ENCODE measurements around the gene MRPL37. TPM values are rescaled to one million over a fixed set of nuclear protein-coding genes. Genes with fewer than 3 reads are reported as not detected.

The MRPL37 gene
- polyA plus RNA-seq, 2 of the 4 experiments (the other 2 are of a cell fraction): 16.2 to 68.9 TPM

GRCh38 chr1:54266908-54267307 is 66.9 kb downstream of the MRPL37 start:
- POLR2A ChIA-PET: no interaction called here
- H3K9me3 ChIP-seq: no peaks in the 10 kb centered on the region
- CTCF ChIA-PET: no interaction called here
- H3K27ac ChIP-seq: no peak overlapping the region
- WGBS (ENCODE audit: missing lambda C conversion rate): 49% methylated on average over 5 of the region's 5 CpGs
- FAIRE-seq (no peak), ATAC-seq (no peak), DNase-seq (ENCODE audit: low read depth in 1 of 2, low spot score in 1 of 2) (no peak)
- no peaks in the 10 kb centered on the region for H3K4me1 ChIP-seq
- no peak overlapping the region for H3K4me2 ChIP-seq
- TF ChIP-seq FOSB (CRISPR knock-in tag; IDR thresholded peaks at IDR 0.05) (no peak), RCOR1 (IDR thresholded peaks at IDR 0.05; ENCODE audit: low read depth, low read length) (no peak), ESRRA (IDR thresholded peaks at IDR 0.05; ENCODE audit: borderline replicate concordance, low read length) (no peak), FOXS1 (CRISPR knock-in tag; IDR thresholded peaks at IDR 0.05) (no peak)
- no peak overlapping the region for H3K4me3 ChIP-seq

Other genes with a start within 250 kb of the MRPL37 start
- gene LDLRAD1, start 182.0 kb upstream of the MRPL37 start, polyA plus RNA-seq (2011; rRNA removed): 0.06 and 0.12 TPM in 2 replicates
- gene LDLRAD1, start 182.0 kb upstream of the MRPL37 start, polyA plus RNA-seq (2017; fragmentation: RNase III; extraction: RNeasy Plus Mini Kit Qiagen cat#74134 plus additional on column Dnase treatment): not detected in 3 replicates
- gene TMEM59, start 147.0 kb upstream of the MRPL37 start, polyA plus RNA-seq (2011; rRNA removed): 225 and 259 TPM in 2 replicates
- 97.2 to 120 TPM (median 114 TPM) in 3 replicates for gene TMEM59, start 147.0 kb upstream of the MRPL37 start, polyA plus RNA-seq (2017; fragmentation: RNase III; extraction: RNeasy Plus Mini Kit Qiagen cat#74134 plus additional on column Dnase treatment)
- 3.4 and 3.5 TPM in 2 replicates for gene TCEANC2, start 146.6 kb upstream of the MRPL37 start, polyA plus RNA-seq (2011; rRNA removed)
- gene TCEANC2, start 146.6 kb upstream of the MRPL37 start, polyA plus RNA-seq (2017; fragmentation: RNase III; extraction: RNeasy Plus Mini Kit Qiagen cat#74134 plus additional on column Dnase treatment): 1.6 to 2.0 TPM (median 1.9 TPM) in 3 replicates
- not detected in 2 replicates for gene CDCP2, start 47.2 kb upstream of the MRPL37 start, polyA plus RNA-seq (2011; rRNA removed)
- not detected in 3 replicates for gene CDCP2, start 47.2 kb upstream of the MRPL37 start, polyA plus RNA-seq (2017; fragmentation: RNase III; extraction: RNeasy Plus Mini Kit Qiagen cat#74134 plus additional on column Dnase treatment)
- 3.6 and 5.0 TPM in 2 replicates for gene CYB5RL, start 137 bp upstream of the MRPL37 start, polyA plus RNA-seq (2011; rRNA removed)
- 3.4 to 4.2 TPM (median 4.0 TPM) in 3 replicates for gene CYB5RL, start 137 bp upstream of the MRPL37 start, polyA plus RNA-seq (2017; fragmentation: RNase III; extraction: RNeasy Plus Mini Kit Qiagen cat#74134 plus additional on column Dnase treatment)
- 6.6 and 7.2 TPM in 2 replicates for gene SSBP3, start 206.2 kb downstream of the MRPL37 start, polyA plus RNA-seq (2011; rRNA removed)
- gene SSBP3, start 206.2 kb downstream of the MRPL37 start, polyA plus RNA-seq (2017; fragmentation: RNase III; extraction: RNeasy Plus Mini Kit Qiagen cat#74134 plus additional on column Dnase treatment): 8.3 to 10.2 TPM (median 9.1 TPM) in 3 replicates